Left cardiac atrium (tissue), 4 donors: Measurements from ENCODE around the gene C10orf105. TPM values are rescaled to one million over a fixed set of nuclear protein-coding genes. Genes with fewer than 3 reads are reported as not detected.

Experiments
- ATAC-seq, 2 donors: fragments of 200-7000 bp; cut with Tn5 transposase; one replicate each; pipeline ENCODE4 v1.9.1; 2020; ENCODE audit warnings: mild to moderate bottlenecking in 2 of 2, moderate library complexity in 2 of 2
- DNase-seq: peaks from one replicate; pipeline ENCODE4 v3.0.0-alpha.2; 2020
- intact Hi-C, 2 donors: fragments of 100-400 bp; cut with DNase I; formaldehyde crosslinking; loops; one replicate each; pipeline versions ENCODE4 v1.14.1 to v1.15.1; 2022 to 2023
- total RNA-seq, 2 donors: library from RNA; stranded (reverse); fragmentation: NEBNext Ultra II Directional; extraction: Animal tissue kit (Norgen Biotek cat#: 25700); gene quantifications; one replicate each; pipeline ENCODE4 v1.2.1, GENCODE V29; 2021
- donor health status: DM: no; HTN: yes; CAD: no.
- donor health status: DM: no; HTN: yes; CAD: no; lungs with severe emphysema.
- donor health status: DM: yes; HTN: yes; CAD: no.
- donor health status: Dilated cardiomyopathy.

Gene C10orf105
- total RNA-seq, 2 donors from 2014 or later = 0.27 to 0.47 TPM

DNA sequence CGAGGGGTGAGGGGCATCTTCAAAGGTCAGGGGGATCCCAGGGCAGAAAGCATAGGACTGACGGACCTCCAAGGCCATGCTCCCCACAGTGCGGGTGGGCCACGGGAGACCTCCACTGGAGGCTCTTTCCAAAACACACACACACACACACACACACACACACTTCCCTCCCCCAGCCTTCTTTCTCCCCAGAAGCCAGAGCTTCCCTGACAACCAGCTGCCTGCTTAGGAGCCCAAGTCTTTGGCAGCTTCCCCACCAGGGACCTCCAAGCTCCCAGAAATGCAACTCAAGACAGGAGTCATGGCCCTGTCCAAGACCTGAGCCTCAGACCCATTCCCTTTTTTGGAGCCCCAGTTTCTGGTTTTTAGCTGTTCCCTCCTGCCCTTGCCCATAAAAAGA, 710 bp upstream of the C10orf105 start:
- intact Hi-C loops = no loop called here
- peak in 1 of 2 donors; percentile 6 for ATAC-seq

DNA sequence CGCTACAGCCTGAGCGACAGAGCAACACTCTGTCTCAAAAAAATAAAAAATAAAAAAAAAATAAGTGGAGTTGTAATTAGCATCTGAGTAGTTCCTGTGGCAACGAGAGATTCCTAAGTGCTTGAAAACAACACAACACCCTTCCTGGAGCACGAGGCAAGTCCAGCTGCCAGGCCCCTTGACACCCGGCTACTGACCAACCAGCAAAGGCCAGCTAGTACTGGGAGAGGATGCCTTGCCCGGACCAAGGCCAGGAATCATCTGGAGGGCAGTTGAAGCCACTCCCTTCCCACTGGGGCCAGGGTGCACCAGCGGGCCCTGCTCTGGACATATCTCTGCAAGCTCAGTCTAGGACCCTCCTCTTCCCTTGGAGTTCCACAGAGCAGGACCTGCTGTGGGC, 536 bp downstream of the C10orf105 start:
- peak; percentile 53 to 65 for ATAC-seq
- intact Hi-C loops = no loop called here
- DNase-seq = peak; percentile 73

More for the DNA sequence above, 710 bp upstream of the C10orf105 start:
- no peak for DNase-seq

DNA sequence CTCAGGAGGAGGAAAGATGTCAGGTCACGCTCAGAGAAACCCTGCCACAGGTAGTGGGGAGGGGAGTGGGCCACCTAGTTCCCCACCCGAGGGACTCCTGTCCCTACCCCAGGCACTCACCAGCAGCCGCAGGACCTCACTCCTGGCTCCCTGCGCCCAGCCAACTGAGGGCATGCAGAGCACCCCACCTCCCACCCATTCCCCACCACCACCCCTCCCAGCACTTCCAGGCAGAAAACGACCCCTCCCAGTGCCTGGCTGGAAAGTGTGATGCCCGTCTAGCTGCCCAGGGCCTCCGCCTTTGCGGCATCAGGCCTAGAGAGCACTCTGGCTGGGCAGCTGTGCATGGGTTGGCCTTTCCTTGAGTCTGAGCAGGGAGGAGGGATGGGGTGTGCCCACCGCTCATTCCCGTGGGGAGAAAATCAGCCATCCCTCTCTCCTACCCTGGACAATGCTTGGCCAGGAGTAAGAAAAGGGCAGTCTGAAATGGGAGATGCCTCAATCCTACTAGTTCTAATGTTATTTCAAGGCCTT, 1.3 kb downstream of the C10orf105 start:
- DNase-seq = no peak
- peak in 1 of 2 donors; percentile 5 for ATAC-seq
- intact Hi-C loops = no loop called here

DNA sequence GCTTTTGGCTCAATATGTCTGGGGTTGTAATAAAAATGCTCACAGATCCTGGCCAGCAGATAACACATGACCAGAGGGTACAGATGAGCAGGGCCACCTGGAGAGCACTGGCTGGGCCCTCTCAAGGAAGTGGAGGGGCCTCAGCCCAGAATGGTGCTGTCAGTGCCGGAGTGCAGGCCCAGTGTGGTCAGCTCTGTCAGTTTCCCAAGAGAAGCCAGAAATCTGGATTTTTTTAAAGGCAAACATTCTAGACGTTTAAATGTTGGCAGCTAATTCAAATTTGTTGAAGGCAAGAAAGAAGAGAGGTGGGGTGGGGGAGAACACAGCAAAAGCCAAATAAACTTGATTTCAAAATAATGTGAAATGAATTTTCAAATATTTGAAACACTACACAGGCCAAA, 2.0 kb downstream of the C10orf105 start:
- intact Hi-C loops = no loop called here
- no peak for ATAC-seq
- no peak for DNase-seq

DNA sequence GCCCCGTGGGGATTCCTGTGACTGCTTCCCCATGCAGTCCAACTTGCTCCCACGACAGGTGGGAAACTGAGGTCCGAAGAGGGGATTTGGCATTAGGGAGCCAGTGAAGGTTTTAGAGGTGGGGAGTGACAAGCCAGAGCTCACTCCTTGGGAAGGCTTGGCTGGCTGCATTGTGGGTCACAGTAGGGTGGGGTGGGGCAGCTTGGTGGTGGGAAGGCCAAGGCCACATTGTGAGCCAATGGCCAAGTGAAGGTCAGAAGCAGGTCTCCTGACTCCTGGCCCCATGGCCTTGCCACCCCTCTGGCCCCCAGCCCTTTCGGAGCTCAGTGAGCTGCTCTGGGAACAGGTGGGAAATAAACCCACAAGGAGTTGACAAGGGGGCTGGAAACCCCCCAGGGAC, 2.5 kb downstream of the C10orf105 start:
- intact Hi-C loops = no loop called here
- ATAC-seq (no peak), DNase-seq (no peak)

DNA sequence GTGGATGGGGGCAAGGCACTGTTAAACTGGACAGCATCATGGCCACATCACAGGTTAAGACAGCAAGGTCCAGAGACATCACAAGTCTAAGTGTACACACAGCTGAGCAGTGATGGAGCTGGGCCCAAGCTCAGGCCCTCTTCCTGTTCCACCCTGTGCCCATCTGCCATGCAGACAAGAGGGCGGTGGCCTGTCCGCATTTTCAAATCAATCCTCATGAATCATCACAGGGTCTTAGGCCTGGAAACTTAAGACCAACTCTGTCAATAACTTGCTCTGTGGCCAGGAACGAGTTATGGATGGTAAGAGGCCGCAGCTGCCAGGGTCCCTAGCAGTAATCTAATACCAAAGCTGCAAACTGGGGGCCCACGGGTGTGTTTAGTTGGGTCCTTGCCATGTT, 3.2 kb downstream of the C10orf105 start:
- no peak for ATAC-seq
- no peak for DNase-seq
- intact Hi-C loops = no loop called here

DNA sequence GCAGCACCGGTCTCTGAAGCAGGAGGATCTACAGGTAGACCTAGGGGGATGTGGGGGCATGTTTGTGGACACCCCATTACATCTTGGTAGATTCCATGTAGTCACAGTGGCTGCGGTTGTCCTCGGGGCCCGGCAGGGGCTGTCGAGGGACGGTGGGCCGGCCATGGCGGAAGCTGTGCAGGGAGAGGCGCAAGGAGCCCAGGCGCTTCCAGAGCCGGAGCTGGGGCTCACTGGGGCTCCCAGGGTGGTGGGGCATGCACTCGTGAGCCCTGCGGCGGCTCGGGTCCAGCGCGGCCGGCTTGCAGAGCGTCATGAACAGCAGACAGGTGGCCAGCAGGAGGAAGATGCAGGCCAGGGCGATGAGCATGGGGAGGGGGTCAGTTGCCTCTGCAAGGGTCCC, 3.7 kb downstream of the C10orf105 start:
- ATAC-seq (no peak), DNase-seq (no peak)
- intact Hi-C loops = no loop called here

DNA sequence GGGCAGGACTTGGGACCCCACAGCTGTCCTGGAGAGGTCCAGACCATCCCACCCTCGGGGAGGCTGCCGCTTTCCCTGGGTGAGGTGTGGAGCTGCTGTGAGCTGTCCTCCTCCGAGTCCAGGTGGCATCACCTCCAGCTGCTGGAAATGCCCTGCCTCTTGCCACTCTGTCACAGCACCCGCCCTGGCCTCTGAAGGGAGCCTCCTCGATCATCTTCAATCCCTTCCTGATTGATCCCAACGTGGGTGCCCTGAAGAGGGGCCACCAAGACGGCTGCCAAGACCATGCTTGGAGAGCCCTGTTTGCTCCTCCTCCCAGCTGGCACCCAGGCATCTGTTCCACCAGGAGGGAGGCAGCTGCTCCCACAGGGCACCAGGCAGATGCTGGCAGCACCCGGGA, 4.6 kb downstream of the C10orf105 start:
- no peak for DNase-seq
- intact Hi-C loops = no loop called here
- no peak for ATAC-seq

DNA sequence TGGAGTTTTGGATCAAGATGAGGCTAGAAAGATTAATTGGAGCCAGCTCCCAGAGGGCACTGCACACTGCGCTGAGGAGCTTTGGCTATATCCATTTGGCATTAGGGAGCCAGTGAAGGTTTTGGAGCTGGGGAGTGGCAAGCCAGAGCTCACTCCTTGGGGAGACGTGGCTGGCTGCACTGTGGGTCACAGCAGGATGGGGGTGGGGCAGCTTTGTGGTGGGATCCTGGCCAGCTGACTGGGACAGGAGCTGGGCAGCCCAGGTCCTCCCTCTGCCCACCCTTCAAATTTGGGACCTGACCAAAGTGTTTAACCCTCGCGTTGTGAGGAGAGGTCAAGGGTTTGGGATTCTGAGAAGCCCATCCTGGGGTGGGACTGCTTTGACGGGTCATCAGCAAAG, 5.0 kb downstream of the C10orf105 start:
- ATAC-seq (no peak), DNase-seq (no peak)
- intact Hi-C loops = no loop called here

DNA sequence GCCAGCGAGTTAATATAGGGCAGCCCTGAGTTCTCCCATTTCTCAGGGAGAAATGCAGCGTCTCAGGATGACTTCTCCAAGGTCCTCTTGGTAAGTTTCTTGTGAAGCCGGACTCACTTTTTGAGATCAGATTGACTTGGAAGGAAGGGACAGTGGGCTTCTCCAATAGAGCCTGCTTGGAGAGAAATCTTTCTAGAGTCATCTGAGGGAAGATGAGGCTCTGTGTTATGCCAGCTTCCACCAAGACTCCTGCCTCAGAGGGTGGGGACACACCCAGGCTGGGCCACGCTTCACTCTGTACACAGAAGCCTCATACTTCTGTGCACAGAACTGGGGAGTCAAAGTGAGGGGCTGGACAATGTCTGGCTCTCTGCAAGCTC, 5.6 kb downstream of the C10orf105 start:
- ATAC-seq (no peak), DNase-seq (no peak)
- intact Hi-C loops = no loop called here

DNA sequence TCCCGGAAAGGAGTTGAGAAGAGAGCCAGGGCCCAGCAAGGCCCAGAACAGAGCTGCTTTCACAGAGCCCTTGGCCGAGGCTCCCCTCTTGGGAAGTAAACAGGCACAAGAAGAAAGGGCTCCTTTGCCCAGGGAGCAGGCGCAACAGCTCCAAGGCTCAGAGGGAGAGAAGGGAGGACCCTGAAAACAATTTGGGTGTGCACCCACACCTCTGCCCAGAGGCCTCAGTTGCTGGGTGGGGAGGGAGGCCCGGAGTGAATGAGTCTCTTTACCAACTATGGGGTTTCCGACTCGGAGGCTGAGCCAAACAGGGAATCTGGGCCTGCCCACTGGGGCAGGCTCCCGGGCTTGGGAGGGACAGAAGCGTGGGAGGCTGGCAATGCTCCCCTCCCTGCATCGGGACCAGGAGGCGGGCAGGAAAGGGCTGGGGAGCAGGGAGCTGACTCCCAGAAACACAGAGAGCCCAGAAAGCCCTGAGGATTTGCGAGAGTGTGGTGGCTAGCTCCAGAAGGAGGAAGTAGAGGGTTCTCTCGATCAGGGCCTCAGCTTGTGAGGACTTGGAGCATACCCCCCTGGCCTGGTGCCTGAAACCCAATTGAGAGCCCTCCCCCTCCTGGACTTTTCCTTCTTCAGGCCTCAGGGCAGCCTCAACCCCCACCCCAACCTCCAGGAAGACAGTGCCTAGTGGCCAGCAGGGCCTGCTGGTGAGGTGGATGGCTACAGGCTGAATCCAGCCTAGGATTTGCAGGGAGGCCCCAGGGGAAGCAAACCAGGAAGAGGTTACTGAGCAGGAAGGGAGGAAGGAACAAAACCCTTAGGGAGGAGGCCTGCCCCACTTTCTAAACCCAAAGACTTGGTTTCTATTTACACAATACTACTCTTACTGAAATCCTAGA, 6.2 kb downstream of the C10orf105 start:
- intact Hi-C loops = no loop called here
- DNase-seq = peak; percentile 93
- ATAC-seq = peak; percentile 64 to 89

DNA sequence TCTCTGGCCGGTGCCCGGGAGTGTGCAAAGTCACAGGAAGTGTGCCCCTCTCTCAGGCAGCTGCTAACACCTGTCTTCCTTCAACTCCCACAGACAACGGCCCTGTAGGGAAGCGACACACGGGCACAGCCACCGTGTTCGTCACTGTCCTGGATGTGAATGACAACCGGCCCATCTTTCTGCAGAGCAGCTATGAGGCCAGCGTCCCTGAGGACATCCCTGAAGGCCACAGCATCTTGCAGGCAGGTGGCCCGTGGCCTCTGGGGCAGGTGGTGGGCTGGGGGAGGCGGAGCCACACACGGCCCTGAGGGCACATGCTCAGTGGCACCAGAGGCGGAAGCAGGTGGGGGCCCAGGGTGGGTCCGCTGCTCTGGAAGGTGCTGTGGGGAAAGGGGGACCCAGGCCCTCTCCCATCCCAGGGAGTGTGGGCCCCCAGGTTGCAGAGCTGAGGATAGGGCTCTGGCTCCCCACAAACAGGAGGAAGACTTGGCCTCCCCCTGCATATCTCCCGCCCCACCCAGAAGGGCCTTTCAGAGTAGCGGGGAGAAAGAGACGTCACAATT, 6.9 kb downstream of the C10orf105 start:
- DNase-seq (no peak), ATAC-seq (no peak)
- intact Hi-C loops = no loop called here

DNA sequence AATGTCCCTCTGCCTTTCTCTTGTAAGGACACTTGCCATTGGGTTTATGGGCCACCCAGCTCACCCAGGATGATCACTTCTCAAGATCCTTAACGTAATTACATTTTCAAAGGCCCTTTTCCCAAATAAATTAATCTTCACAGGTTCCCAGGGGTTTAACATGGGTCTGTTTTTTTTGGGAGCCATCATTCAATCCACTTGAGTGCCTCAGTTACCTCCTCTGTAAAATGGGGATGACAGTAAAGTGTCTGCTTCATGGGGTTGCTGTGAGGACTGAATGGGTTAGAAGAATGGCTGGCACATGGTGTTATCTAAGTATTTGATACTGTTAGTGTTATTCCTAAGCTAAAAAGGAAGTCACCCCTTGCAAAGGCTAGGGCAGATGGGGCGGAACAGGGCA, 7.4 kb downstream of the C10orf105 start:
- no peak for ATAC-seq
- no peak for DNase-seq
- intact Hi-C loops = no loop called here

DNA sequence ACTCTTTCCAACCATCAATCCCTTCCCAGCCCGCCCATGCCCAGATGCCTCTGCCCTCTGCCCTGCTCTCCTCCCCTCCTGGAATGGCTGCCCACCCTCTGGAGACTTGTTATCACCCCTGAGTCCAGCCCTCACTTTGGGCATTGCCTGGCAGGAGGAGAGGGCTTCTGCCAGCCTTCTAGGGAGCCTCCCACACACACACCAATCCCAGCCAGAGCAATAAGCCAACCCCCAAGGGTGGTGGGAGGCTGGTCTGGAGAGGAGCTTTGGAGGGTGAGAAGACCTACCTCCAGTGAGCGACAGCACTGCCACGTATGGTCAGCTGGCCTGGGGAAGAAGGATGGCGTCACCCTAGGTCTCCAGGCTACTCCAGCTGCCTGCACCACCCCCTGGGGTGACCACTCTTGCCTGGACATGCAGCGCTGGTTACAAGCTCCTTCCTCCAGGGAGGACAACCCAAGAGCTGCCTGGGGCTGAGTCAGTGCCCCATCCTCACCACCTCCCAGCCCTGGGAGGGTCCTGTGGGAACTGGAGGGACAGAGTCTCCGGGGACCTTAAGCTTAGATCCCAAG, 8.4 kb downstream of the C10orf105 start:
- intact Hi-C loops = no loop called here
- DNase-seq (no peak), ATAC-seq (peak in 1 of 2 donors; percentile 9)

DNA sequence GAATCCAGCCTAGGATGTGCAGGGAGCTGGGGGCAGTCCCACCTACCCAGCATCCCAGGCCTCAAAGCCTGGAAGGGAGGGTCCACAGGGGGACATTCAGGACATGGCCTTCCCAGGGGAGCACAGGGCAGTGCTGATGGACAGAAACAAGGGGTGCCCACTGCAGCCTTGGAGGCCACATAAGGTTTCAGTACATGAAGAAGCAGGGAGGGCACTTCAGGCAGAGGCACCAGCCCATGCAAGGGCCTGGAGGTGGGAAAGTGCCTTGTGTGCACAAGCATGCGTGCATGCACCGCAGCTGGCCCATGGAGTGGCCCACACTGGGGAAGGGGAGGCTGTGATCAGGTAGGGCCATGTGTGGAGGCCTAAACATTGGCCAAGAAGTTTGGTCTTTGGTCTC, 9.1 kb downstream of the C10orf105 start:
- no peak for ATAC-seq
- intact Hi-C loops = no loop called here

DNA sequence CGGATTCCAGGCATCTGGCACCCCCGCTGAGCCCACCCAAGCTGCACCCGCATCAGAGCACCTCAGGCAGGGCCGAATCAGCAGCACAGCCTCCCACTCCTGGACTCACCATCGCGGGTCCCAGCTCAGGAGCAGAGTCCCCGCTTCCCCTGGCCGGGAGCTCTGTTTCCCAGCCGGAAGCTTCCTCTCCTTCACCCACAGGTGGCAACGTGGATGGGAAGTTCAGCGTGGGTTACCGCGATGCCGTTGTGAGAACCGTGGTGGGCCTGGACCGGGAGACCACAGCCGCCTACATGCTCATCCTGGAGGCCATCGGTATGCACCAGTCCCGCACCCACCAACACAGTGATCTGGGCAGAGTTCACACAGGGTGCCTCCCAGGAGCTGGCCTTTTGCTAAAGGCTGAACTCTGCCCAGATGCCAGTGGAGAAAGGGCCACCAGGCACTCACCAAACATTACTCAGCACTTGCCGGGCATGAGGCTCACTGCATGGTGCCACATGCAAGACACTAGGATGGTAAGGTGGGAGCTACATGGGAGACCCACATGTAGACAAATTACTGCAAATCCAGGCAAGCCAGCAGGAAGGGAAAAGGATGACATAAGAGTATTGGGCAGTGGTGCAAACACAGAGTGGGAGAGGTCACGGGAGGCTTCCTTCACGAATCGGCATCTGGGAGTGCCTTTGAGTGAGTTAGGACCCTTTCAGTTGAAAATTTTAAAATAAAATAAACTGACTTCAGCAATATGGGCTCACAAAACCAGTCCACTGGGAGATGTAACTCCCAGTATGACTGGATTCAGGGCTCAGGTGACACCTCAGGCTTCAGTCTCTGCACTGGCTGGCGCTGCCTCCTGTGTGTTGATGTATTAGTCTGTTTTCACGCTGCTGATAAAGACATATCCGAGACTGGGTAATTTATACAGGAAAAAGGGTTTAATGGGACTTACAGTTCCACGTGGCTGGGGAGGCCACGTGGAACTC, 10.4 kb downstream of the C10orf105 start:
- ATAC-seq = peak in 1 of 2 donors; percentile 13
- DNase-seq = no peak
- intact Hi-C loops = loop anchor here (5.0 kb wide), 2 partner anchors 327 to 392 kb away; partner anchors contain the start of gene SLC29A3 (in 1 of the 2)

More for the DNA sequence above, 9.1 kb downstream of the C10orf105 start:
- DNase-seq = no peak

DNA sequence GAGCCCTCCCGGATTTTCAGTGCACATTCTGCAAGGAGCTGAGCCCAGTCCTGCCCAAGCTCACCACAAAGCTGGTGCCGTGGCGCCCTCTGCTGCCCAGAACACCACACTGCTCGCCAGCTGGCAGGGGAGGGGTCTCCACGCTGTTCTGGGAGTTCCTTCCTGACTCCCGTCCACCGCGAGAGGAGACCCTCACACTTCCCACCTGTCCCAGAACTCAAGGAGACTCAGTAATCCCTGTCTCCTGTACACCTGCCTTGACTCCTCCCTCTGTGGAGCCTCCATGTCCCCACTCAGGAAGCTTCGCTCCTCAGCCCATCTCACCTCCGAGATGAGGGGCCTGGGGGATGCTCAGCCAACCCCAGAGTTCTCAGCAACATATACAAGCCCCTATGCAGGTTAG, 11.3 kb downstream of the C10orf105 start:
- peak; percentile 33 to 40 for ATAC-seq
- intact Hi-C loops = loop anchor here (5.0 kb wide), 2 partner anchors 326 to 391 kb away; partner anchors contain the start of gene SLC29A3 (in 1 of the 2)
- DNase-seq = peak; percentile 74

DNA sequence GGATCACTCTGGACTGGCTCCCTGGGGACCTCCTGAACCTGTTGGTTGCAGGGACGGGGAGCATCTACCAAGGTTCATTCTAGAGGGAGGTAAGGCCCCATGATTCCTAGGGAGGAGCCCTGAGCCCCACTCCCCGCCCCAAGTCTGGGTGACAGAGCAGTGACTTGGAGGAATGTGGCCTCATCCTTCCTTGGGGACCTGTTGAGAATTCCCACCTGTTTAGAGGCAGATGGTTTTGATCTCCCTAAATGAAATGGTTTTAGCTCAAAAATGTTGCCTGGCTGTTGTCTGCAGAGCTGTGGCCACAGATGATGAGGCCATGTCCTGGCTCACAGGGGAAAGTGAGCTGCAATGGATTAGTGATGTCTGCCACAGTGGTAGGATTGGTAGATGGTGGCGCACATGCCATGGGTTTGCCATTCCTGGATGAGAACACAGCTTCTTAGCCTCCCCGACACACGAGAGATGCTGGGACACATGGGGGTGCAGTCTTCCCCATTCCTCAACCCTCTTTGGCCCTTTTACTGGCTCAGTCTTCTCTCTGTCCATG, 12.3 kb downstream of the C10orf105 start:
- intact Hi-C loops = loop anchor here (5.0 kb wide), 2 partner anchors 325 to 390 kb away; partner anchors contain the start of gene SLC29A3 (in 1 of the 2)
- DNase-seq (no peak), ATAC-seq (no peak)
